Loucy (cell line): ENCODE measurements around the gene PALB2.
"Not testable (repeated sequence)": the region's sequence is repeated elsewhere in the genome, so short reads cannot be mapped to it uniquely, and the experiment has no call there.

Source experiments
- H2AFZ ChIP-seq: fragments of 200-600 bp; sonication (generic); 2 replicates; pipeline ENCODE4 v1.6.0; 2016; ENCODE audit warnings: antibody characterized with exemption, mild to moderate bottlenecking, low read length, moderate library complexity
- H3F3A ChIP-seq: fragments of 200-600 bp; 2 replicates; pipeline ENCODE4 v1.6.0; 2016; ENCODE audit warnings: antibody characterized with exemption, low read depth, mild to moderate bottlenecking
- H3K27me3 ChIP-seq: fragments of 200-600 bp; sonication (generic); 2 replicates; pipeline ENCODE4 v1.6.1; 2014; ENCODE audit warnings: low read length, mild to moderate bottlenecking; ENCODE audit not compliant: insufficient read depth, poor library complexity, severe bottlenecking
- H3K36me3 ChIP-seq: fragments of 200-600 bp; sonication (generic); 2 replicates; pipeline ENCODE4 v1.6.1; 2016; ENCODE audit warnings: low read length; ENCODE audit not compliant: insufficient read depth
- H3K4me1 ChIP-seq: fragments of 200-600 bp; sonication (generic); 2 replicates; pipeline ENCODE4 v1.5.1; 2014; ENCODE audit warnings: low read length, mild to moderate bottlenecking; ENCODE audit not compliant: insufficient read depth, poor library complexity, severe bottlenecking
- H3K4me2 ChIP-seq: fragments of 200-600 bp; sonication (generic); 2 replicates; pipeline ENCODE4 v1.6.0; 2014; ENCODE audit warnings: antibody characterized with exemption, low read length, low read depth, mild to moderate bottlenecking; ENCODE audit not compliant: poor library complexity, severe bottlenecking
- H3K4me3 ChIP-seq: fragments of 200-600 bp; sonication (generic); 2 replicates; pipeline ENCODE4 v1.5.1; 2014; ENCODE audit warnings: low read length, mild to moderate bottlenecking, mixed read lengths; ENCODE audit not compliant: poor library complexity, severe bottlenecking
- H3K79me2 ChIP-seq: fragments of 200-600 bp; sonication (generic); 2 replicates; pipeline ENCODE4 v1.6.1; 2014; ENCODE audit warnings: low read length; ENCODE audit not compliant: insufficient read depth
- H3K9ac ChIP-seq: fragments of 200-600 bp; sonication (generic); 2 replicates; pipeline ENCODE4 v1.6.0; 2014; ENCODE audit warnings: mild to moderate bottlenecking, low read depth, low read length, moderate library complexity; ENCODE audit not compliant: poor library complexity, severe bottlenecking
- H3K9me2 ChIP-seq: fragments of 200-600 bp; sonication (generic); replicated peaks from 2 replicates; pipeline ENCODE4 v1.6.1; 2016; ENCODE audit warnings: low read depth, low read length, mixed read lengths
- H3K9me3 ChIP-seq: fragments of 200-600 bp; sonication (generic); 2 replicates; pipeline ENCODE4 v1.6.1; 2014; ENCODE audit warnings: mild to moderate bottlenecking, antibody characterized with exemption, low read length, low read depth; ENCODE audit not compliant: insufficient read depth
- H4K20me1 ChIP-seq: fragments of 200-600 bp; sonication (generic); 2 replicates; pipeline ENCODE4 v1.6.0; 2014; ENCODE audit warnings: antibody characterized with exemption, low read length, mild to moderate bottlenecking; ENCODE audit not compliant: insufficient read depth, poor library complexity, severe bottlenecking
- EZH2phosphoT487 ChIP-seq: fragments of 200-600 bp; IDR thresholded peaks from 2 replicates; pipeline ENCODE4 v1.6.1; 2018; ENCODE audit warnings: antibody characterized with exemption, mild to moderate bottlenecking, moderate library complexity, borderline replicate concordance
- TF ChIP-seq, protein P1 (sequence below): fragments of 200-600 bp; sonication (generic); conservative IDR thresholded peaks from 2 replicates; pipeline ENCODE4 v1.5.1; 2014; ENCODE audit warnings: mild to moderate bottlenecking, antibody characterized with exemption, low read length

PALB2 gene

DNA sequence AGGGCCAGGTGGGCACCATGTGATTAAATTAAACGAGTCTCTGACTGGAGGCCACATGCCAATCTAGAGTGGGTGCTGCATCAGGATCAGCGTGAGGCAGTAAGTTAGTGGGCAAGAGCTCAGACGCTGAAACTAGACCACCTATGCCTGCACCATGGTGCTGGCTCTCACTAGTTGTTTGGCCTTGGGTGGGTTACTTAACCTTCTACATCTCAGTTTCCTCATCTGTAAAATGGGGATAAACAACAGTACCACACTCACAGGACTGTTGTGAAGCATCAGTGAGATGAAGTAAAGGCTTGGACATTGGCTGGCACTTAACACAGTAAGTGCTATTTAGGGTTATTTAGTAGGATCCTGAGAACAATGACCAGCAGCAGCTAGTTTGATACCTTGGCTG, 50.9 kb downstream of the PALB2 start:
- TF ChIP-seq, protein P1, sequence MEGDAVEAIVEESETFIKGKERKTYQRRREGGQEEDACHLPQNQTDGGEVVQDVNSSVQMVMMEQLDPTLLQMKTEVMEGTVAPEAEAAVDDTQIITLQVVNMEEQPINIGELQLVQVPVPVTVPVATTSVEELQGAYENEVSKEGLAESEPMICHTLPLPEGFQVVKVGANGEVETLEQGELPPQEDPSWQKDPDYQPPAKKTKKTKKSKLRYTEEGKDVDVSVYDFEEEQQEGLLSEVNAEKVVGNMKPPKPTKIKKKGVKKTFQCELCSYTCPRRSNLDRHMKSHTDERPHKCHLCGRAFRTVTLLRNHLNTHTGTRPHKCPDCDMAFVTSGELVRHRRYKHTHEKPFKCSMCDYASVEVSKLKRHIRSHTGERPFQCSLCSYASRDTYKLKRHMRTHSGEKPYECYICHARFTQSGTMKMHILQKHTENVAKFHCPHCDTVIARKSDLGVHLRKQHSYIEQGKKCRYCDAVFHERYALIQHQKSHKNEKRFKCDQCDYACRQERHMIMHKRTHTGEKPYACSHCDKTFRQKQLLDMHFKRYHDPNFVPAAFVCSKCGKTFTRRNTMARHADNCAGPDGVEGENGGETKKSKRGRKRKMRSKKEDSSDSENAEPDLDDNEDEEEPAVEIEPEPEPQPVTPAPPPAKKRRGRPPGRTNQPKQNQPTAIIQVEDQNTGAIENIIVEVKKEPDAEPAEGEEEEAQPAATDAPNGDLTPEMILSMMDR = no peak
- no peak for TF ChIP-seq EZH2phosphoT487
- Histone ChIP-seq H3F3A (no peaks in the 10 kb centered on the region), H3K4me1 (peaks cover 3% of the 10 kb centered on the region), H3K9me3 (no peaks in the 10 kb centered on the region), H3K9ac (no peak overlapping the region), H4K20me1 (peaks cover 36% of the 10 kb centered on the region), H3K9me2 (no peaks in the 10 kb centered on the region), H3K36me3 (peaks cover 56% of the 10 kb centered on the region; the same call in 1 of the 2 replicates), H3K79me2 (peaks cover 56% of the 10 kb centered on the region), H3K27me3 (no peaks in the 10 kb centered on the region), H3K4me2 (no peak overlapping the region), H3K4me3 (no peak overlapping the region), H2AFZ (no peak overlapping the region)

DNA sequence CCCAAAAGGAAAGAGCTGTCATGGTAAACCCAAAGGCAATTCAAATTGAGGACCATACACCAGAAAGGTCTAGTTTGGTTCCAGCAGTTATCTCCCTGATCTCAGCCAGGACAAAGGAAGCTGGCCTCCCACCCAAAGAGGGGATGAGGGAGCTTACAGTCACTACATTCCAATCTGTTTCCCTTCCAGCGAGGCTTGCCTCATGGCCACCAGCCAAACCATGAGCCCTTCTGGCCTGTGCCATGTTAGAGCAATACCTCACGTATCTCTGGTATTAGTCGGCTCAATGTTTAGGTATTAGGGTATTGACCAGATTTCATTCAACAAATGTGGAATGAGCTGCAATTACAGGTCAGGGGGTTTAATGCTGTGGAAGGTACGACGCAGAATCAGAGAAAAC, 53.4 kb downstream of the PALB2 start:
- Histone ChIP-seq H3K36me3 (peaks cover 64% of the 10 kb centered on the region; the same call in 1 of the 2 replicates), H3F3A (no peaks in the 10 kb centered on the region), H3K79me2 (peaks cover 34% of the 10 kb centered on the region), H3K4me3 (no peak overlapping the region), H3K9ac (no peak overlapping the region), H3K9me3 (no peaks in the 10 kb centered on the region), H3K4me1 (no peaks in the 10 kb centered on the region), H3K9me2 (no peaks in the 10 kb centered on the region), H4K20me1 (peaks cover 17% of the 10 kb centered on the region), H3K4me2 (no peak overlapping the region), H2AFZ (no peak overlapping the region), H3K27me3 (no peaks in the 10 kb centered on the region)
- TF ChIP-seq, protein P1 = no peak
- no peak for TF ChIP-seq EZH2phosphoT487

DNA sequence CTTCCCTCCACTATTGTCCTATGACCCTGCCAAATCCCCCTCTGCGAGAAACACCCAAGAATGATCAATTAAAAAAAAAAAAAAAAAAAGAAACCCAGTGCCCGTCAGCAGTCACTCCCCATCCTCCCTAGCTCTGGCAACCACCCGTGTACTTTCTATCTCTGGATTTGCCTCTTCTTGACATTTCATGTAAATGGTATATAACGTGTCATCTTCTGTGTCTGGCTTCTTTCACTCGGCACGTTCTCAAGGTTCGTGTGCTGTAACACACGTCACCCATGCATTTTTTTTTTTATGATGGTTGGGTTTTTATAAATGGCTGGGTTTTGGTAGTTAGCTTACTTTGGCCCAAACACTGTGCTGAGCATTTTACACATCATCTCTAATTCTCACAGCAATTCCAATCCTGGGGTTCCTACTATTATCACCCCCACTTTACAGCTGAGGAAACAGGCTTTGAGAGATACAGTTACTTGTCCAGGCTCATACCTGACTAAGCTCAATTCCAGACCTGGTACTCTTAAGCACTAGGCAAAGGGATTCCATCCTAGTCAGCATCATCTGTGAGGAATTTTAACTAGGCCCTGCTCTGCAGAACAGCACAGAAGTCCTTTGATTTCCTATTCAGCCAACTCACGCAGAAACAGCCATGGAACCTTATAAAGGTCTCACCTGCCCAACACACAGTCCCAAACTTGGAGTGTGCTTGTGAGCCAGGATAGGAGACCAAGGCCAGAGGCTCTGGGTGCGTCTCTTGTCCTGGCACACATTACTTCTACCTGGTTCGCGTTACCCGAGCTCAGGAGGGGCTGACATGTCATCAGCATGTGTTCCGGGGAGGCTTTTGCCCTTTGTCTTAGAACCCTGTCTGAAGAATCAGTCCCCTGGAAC, 56.7 kb downstream of the PALB2 start:
- Histone ChIP-seq H4K20me1 (peaks cover 3% of the 10 kb centered on the region), H3K9me3 (no peaks in the 10 kb centered on the region), H3K4me1 (no peaks in the 10 kb centered on the region), H3K4me3 (no peak overlapping the region), H3K27me3 (no peaks in the 10 kb centered on the region), H3F3A (no peaks in the 10 kb centered on the region), H3K36me3 (peaks cover 62% of the 10 kb centered on the region), H3K4me2 (no peak overlapping the region), H3K9me2 (no peaks in the 10 kb centered on the region), H3K79me2 (peaks cover 5% of the 10 kb centered on the region; the same call in 1 of the 2 replicates), H3K9ac (no peak overlapping the region), H2AFZ (no peak overlapping the region)
- TF ChIP-seq EZH2phosphoT487 = no peak
- TF ChIP-seq, protein P1 = no peak

DNA sequence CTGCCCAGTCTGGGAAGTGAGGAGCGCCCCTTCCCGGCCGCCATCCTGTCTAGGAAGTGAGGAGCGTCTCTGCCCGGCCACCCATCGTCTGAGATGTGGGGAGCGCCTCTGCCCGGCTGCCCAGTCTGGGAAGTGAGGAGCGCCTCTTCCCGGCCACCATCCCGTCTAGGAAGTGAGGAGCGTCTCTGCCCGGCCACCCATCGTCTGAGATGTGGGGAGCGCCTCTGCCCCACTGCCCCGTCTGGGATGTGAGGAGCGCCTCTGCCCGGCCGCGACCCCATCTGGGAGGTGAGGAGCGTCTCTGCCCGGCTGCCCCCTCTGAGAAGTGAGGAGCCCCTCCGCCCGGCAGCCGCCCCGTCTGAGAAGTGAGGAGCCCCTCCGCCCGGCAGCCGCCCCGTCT, 57.8 kb downstream of the PALB2 start:
- not testable (repeated sequence) for H3K9ac ChIP-seq, H3F3A ChIP-seq, H4K20me1 ChIP-seq, H3K4me2 ChIP-seq, H3K4me3 ChIP-seq, H3K79me2 ChIP-seq, H2AFZ ChIP-seq, H3K9me3 ChIP-seq, H3K27me3 ChIP-seq, H3K4me1 ChIP-seq, H3K9me2 ChIP-seq
- H3K36me3 ChIP-seq = peaks cover 62% of the 10 kb centered on the region
